Heart right ventricle (tissue), 16 donors: ENCODE data around the gene KIAA0408. TPM values are rescaled to one million over a fixed set of nuclear protein-coding genes. Genes with fewer than 3 reads are reported as not detected.

ENCODE experiments used
- ATAC-seq, 8 donors: fragments of 200-7000 bp; cut with Tn5 transposase; one replicate each; pipeline ENCODE4 v1.9.1; 2020; ENCODE audit warnings: mild to moderate bottlenecking in 8 of 8, moderate library complexity in 8 of 8, moderate number of reproducible peaks in 1 of 8
- DNase-seq, 2 donors: peaks; one replicate each; pipeline ENCODE4 v3.0.0-alpha.2; 2020
- H3K27ac ChIP-seq, 10 donors: fragments of 200-600 bp; sonication (generic) in 2 of 10; one replicate each; pipeline versions ENCODE4 v1.5.0 to v1.8.0; 2020 to 2022; ENCODE audit warnings: mild to moderate bottlenecking in 3 of 10
- H3K27me3 ChIP-seq, 7 donors: fragments of 200-600 bp; one replicate each; pipeline ENCODE4 v1.8.0; 2021 to 2022; ENCODE audit warnings: mild to moderate bottlenecking in 2 of 7
- H3K36me3 ChIP-seq, 9 donors: fragments of 200-600 bp; sonication (generic) in 1 of 9; one replicate each; pipeline versions ENCODE4 v1.5.0 to v1.8.0; 2020 to 2022; ENCODE audit warnings: mild to moderate bottlenecking in 2 of 9
- H3K4me1 ChIP-seq, 9 donors: fragments of 200-600 bp; sonication (generic) in 1 of 9; one replicate each; pipeline versions ENCODE4 v1.5.0 to v1.8.0; 2020 to 2022; ENCODE audit warnings: mild to moderate bottlenecking in 4 of 9
- H3K4me3 ChIP-seq, 10 donors: fragments of 200-600 bp; sonication (generic) in 2 of 10; one replicate each; pipeline versions ENCODE4 v1.5.0 to v1.8.0; 2020 to 2022; ENCODE audit warnings: mild to moderate bottlenecking in 7 of 10, moderate library complexity in 2 of 10
- H3K9me3 ChIP-seq, 11 donors: fragments of 200-600 bp in 10 of 11; sonication (generic) in 2 of 11; one replicate each; pipeline versions ENCODE4 v1.5.0 to v1.8.0; 2013 to 2022; ENCODE audit warnings: mild to moderate bottlenecking in 2 of 11, control low read depth in 1 of 11, moderate library complexity in 1 of 11
- whole genome bisulfite sequencing, 2 donors: extraction: QIAGEN DNeasy Blood & Tissue Kit; methylation state at CpG; one replicate each; pipeline ENCODE4 v1.1.7; 2013; ENCODE audit warnings: inconsistent platforms in 1 of 2; 5-methylcytosine and 5-hydroxymethylcytosine counted together
- intact Hi-C, 10 donors: fragments of 100-400 bp; cut with DNase I; formaldehyde crosslinking; loops; one replicate each; pipeline versions ENCODE4 v1.11.1 to v1.14.2; 2022
- polyA plus RNA-seq, 2 donors: library from polyadenylated mRNA; stranded (reverse); fragments of 200-250 nt; gene quantifications; one replicate each; pipeline ENCODE4 v1.2.3, GENCODE V29; 2013
- total RNA-seq, 10 donors: library from RNA; stranded (reverse); fragmentation: NEBNext Ultra II Directional in 3 of 10; extraction: Animal tissue kit (Norgen Biotek cat#: 25700) in 3 of 10; gene quantifications; one replicate each; pipeline versions ENCODE4 v1.2.1 to v1.2.4, GENCODE V29; 2021 to 2023
- TF ChIP-seq, protein P1 (sequence below), 9 donors: fragments of 200-600 bp; sonication (generic) in 2 of 9; IDR thresholded peaks; one replicate each; pipeline versions ENCODE4 v1.5.0 to v1.8.0; 2021 to 2022; ENCODE audit warnings: antibody characterized with exemption in 9 of 9, mild to moderate bottlenecking in 5 of 9, moderate library complexity in 1 of 9
- donor health status: Arrhythmogenic right ventricular cardiomyopathy.
- donor health status: ischemic (EF 13 %, LVEDD 7.1; RV severe dilation, severe dysfunction).
- donor health status: healthy with polysubstance abuse.
- donor health status: DM: no; HTN: yes; CAD: no.
- donor health status: DM: no; HTN: no; CAD: no.
- donor health status: ischemic (EF 25% LVEDD 6.9; RV normal size, moderate dysfunction).
- donor health status: ischemic (EF 25% LVEDD 5.7; RV mildly dilated, moderate dysfunction).
- donor health status: healthy.
- donor health status: DM: yes; HTN: yes; CAD: no.
- donor health status: Ischemic cardiomyopathy.
- donor health status: ischemic (EF 35%, LVEDD 5.7; RV mildly dilated, moderate dysfunction).
- donor health status: nonischemic (EF 11% LVEDD 7.7; RV severe dilation, severe dysfunction).
- donor health status: DM: yes; HTN: yes; CAD: no.
- donor health status: PGD.
- donor health status: ischemic (EF 29% LVEDD 5.4; RV normal size, mild dysfunction).
- donor health status: nonischemic (EF 23%, LVEDD 6.1; RV moderate dilation, normal function).

Gene KIAA0408
- total and polyA plus RNA-seq, 12 donors, result 0.27 to 3.2 (median 1.3) TPM

DNA sequence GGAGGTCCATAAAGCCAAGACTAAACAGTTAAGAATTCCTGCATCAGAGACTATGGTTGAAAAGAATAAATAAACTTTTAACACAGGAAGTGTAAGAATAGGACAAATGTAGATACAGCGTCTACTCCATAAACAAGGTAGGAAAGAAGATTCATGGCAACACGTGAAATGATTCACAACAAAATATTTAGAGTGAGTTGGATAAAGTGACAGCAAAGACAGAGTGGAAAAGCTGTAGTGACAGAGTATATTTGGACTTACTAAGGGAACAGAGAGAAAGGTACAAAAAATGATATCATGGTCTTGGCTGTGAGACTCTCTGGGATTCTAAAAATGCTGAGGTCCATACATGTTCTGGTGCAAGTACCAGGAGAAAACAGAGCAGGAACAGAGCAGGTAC, 21.9 kb upstream of the KIAA0408 start:
- intact Hi-C loops, result no loop called here
- DNase-seq, result no peak
- Histone ChIP-seq H3K9me3 (no peaks in the 10 kb centered on the region), H3K27me3 (peaks cover 0 to 16% (median 0%) of the 10 kb centered on the region in 7 donors), H3K4me3 (no peak overlapping the region), H3K4me1 (peaks cover 0 to 14% (median 0%) of the 10 kb centered on the region in 9 donors), H3K36me3 (no peaks in the 10 kb centered on the region), H3K27ac (no peak overlapping the region)
- ATAC-seq, result no peak
- WGBS, 2 donors, result 71 to 75% methylated on average over 2 of the region's 2 CpGs
- TF ChIP-seq, protein P1, sequence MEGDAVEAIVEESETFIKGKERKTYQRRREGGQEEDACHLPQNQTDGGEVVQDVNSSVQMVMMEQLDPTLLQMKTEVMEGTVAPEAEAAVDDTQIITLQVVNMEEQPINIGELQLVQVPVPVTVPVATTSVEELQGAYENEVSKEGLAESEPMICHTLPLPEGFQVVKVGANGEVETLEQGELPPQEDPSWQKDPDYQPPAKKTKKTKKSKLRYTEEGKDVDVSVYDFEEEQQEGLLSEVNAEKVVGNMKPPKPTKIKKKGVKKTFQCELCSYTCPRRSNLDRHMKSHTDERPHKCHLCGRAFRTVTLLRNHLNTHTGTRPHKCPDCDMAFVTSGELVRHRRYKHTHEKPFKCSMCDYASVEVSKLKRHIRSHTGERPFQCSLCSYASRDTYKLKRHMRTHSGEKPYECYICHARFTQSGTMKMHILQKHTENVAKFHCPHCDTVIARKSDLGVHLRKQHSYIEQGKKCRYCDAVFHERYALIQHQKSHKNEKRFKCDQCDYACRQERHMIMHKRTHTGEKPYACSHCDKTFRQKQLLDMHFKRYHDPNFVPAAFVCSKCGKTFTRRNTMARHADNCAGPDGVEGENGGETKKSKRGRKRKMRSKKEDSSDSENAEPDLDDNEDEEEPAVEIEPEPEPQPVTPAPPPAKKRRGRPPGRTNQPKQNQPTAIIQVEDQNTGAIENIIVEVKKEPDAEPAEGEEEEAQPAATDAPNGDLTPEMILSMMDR (IDR thresholded peaks at IDR 0.05), result no peak

DNA sequence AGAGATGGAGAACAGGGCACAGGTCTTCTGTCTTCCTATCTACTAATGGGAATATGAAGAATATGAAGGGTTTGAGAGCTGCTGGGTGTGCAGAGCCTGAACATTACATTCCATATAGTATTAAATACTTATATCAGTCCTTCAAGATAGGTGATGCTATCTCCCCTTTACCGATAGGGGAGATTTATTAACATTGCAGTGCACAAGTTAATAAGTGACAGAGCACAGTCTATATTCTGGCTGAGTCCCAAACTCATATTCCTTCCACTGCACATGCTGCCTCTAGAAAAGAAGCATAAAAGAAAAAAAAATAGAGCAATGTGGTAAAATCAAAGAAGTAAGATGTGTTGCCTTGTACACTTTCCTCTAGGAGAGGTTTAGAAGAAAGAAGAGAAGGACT, 18.5 kb upstream of the KIAA0408 start:
- Histone ChIP-seq H3K27ac (no peak overlapping the region), H3K9me3 (no peaks in the 10 kb centered on the region), H3K36me3 (peaks cover 0 to 11% (median 0%) of the 10 kb centered on the region in 9 donors), H3K4me3 (no peak overlapping the region), H3K27me3 (peaks cover 0 to 33% (median 10%) of the 10 kb centered on the region in 7 donors), H3K4me1 (no peaks in the 10 kb centered on the region)
- ATAC-seq (no peak), DNase-seq (no peak)
- 90 to 97% methylated on average over 1 of the region's 1 CpG for WGBS, 2 donors
- TF ChIP-seq, protein P1 (IDR thresholded peaks at IDR 0.05), result no peak
- intact Hi-C loops, result no loop called here

DNA sequence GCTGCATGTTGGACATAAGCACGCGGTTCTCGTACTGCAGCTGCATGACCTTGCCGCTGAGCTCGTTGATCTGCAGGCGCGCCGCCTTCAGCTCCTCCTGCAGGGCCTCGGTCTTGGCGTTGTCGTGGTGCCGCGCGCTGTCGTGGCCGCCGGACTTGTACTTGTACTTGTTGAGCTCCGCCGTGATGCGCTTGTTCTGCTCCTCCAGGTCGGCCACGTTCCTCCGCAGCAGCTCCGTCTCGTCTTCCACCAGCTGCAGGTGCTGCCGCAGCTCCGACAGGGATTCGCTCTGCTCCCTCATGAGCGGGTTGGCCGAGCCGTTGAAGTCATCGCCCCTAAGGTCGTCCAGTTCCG, 16.6 kb upstream of the KIAA0408 start:
- ATAC-seq, result peak in 1 of 8 donors; percentile 33
- TF ChIP-seq, protein P1 (IDR thresholded peaks at IDR 0.05), result no peak
- intact Hi-C loops, result no loop called here
- no peak for DNase-seq
- Histone ChIP-seq H3K9me3 (no peaks in the 10 kb centered on the region), H3K27ac (no peak overlapping the region), H3K4me1 (no peaks in the 10 kb centered on the region), H3K27me3 (peaks cover 0 to 33% (median 10%) of the 10 kb centered on the region in 7 donors), H3K4me3 (peak overlapping the region in 2 of 10 donors; percentile 10 to 21), H3K36me3 (peaks cover 0 to 11% (median 0%) of the 10 kb centered on the region in 9 donors)
- 73 to 76% methylated on average over 34 of the region's 34 CpGs for WGBS, 2 donors

DNA sequence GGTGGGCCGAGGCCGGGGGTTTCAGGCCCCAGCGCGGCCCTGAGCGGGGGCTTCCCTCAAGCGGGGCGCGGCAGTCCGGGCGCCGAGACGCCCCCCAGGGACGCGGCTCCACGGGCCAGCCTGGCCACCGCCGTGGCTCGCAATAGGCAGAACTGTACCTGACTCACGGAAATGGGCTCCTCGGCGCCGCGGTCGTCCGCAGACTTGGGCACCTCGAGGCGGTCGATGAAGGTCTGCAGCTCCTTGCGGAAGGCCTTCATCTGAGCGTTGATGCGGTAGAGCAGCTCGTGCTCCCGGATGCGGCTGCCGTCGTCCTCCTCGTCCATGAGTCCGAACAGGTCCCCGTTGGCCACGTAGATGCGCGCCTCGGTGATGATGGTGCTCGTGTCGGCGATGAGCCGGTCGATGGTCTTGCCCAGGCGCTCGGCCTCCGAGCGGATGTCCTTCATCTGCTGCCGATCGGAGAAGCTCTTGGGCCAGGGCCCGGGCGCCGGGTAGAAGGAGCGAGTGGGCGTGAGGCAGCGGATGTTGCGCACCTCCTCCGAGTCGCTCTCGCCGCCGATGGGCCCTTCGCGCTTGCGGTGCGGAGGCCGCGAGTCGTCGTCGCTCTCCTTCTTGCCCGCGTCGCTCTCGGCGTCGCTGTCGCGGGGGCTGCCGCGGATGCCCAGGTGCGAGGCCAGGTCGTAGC, 16.1 kb upstream of the KIAA0408 start:
- 73 to 75% methylated on average over 87 of the region's 87 CpGs for WGBS, 2 donors
- H3K4me3 ChIP-seq, result peak overlapping the region in 2 of 10 donors; percentile 10 to 21
- no peak overlapping the region for H3K27ac ChIP-seq
- peaks cover 0 to 33% (median 10%) of the 10 kb centered on the region in 7 donors for H3K27me3 ChIP-seq
- no peaks in the 10 kb centered on the region for H3K9me3 ChIP-seq
- intact Hi-C loops, result no loop called here
- DNase-seq (no peak), ATAC-seq (peak in 1 of 8 donors; percentile 7)
- TF ChIP-seq, protein P1 (IDR thresholded peaks at IDR 0.05), result no peak
- peaks cover 0 to 11% (median 0%) of the 10 kb centered on the region in 9 donors for H3K36me3 ChIP-seq
- H3K4me1 ChIP-seq, result no peaks in the 10 kb centered on the region
